Nephron (organoid): Measurements from ENCODE around the gene MTERF1.
A peak's percentile ranks its signal among the peaks of the same experiment; 100 is the strongest.
"Not testable (repeated sequence)": the region's sequence is repeated elsewhere in the genome, so short reads cannot be mapped to it uniquely, and the experiment has no call there.

Experiments used
- H3K27ac Mint-ChIP-seq, 3 experiments: 2 replicates each; pipeline ENCODE4 v1.8.0; 2020; ENCODE audit warnings: mixed read lengths in 3 of 3, mild to moderate bottlenecking in 2 of 3, moderate library complexity in 1 of 3
- H3K27me3 Mint-ChIP-seq: 2 replicates; pipeline ENCODE4 v1.8.0; 2021; ENCODE audit warnings: low read depth, mild to moderate bottlenecking, moderate library complexity, mixed read lengths
- H3K36me3 Mint-ChIP-seq: 2 replicates; pipeline ENCODE4 v1.8.0; 2020; ENCODE audit warnings: low read depth, mixed read lengths
- H3K4me1 Mint-ChIP-seq: 2 replicates; pipeline ENCODE4 v1.8.0; 2020; ENCODE audit warnings: mixed read lengths
- H3K4me3 Mint-ChIP-seq, 3 experiments: 2 replicates each; pipeline ENCODE4 v1.8.0; 2020; ENCODE audit warnings: mild to moderate bottlenecking in 3 of 3, mixed read lengths in 3 of 3, moderate library complexity in 2 of 3
- H3K9me3 Mint-ChIP-seq: 2 replicates; pipeline ENCODE4 v1.8.0; 2020; ENCODE audit warnings: mixed read lengths
- CTCF ChIP-seq, 3 experiments: fragments of 200-600 bp; sonication (generic); IDR thresholded peaks; one replicate each; pipeline ENCODE4 v1.5.0; 2021; ENCODE audit warnings: antibody characterized with exemption in 3 of 3; ENCODE audit not compliant: unreplicated experiment in 3 of 3

The MTERF1 gene

GRCh38 chr7:91887336-91888213 lies 7.1 kb upstream of the MTERF1 start:
- not testable (repeated sequence) for H3K4me3 Mint-ChIP-seq, H3K36me3 Mint-ChIP-seq, H3K27ac Mint-ChIP-seq, H3K27me3 Mint-ChIP-seq
- Mint-ChIP-seq H3K9me3 (peaks cover 24% of the 10 kb centered on the region), H3K4me1 (peaks cover 20% of the 10 kb centered on the region)

- Mint-ChIP-seq H3K27ac (peak overlapping the region; percentile 62 to 74 (median 68)), H3K9me3 (peaks cover 11% of the 10 kb centered on the region), H3K27me3 (no peaks in the 10 kb centered on the region), H3K4me3 (peak overlapping the region; percentile 9 to 84 (median 68)), H3K4me1 (peaks cover 31% of the 10 kb centered on the region), H3K36me3 (no peaks in the 10 kb centered on the region)
- TF ChIP-seq CTCF (IDR thresholded peaks at IDR 0.05; ENCODE audit: unreplicated experiment in 3 of 3) = no peak
Measured at GRCh38 chr7:91883676-91884362, 3.3 kb upstream of the MTERF1 start.

GRCh38 chr7:91880016-91880412 lies 488 bp downstream of the MTERF1 start:
- peaks cover 3% of the 10 kb centered on the region for H3K9me3 Mint-ChIP-seq
- peaks cover 14% of the 10 kb centered on the region for H3K36me3 Mint-ChIP-seq
- H3K27me3 Mint-ChIP-seq = no peaks in the 10 kb centered on the region
- no peak for TF ChIP-seq CTCF (IDR thresholded peaks at IDR 0.05; ENCODE audit: unreplicated experiment in 3 of 3)
- peak overlapping the region; percentile 73 to 87 (median 87) for H3K27ac Mint-ChIP-seq
- peak overlapping the region; percentile 92 to 98 (median 96) for H3K4me3 Mint-ChIP-seq
- peaks cover 43% of the 10 kb centered on the region for H3K4me1 Mint-ChIP-seq

- H3K4me1 Mint-ChIP-seq = peaks cover 30% of the 10 kb centered on the region
- H3K27ac Mint-ChIP-seq = no peak overlapping the region
- H3K4me3 Mint-ChIP-seq = peak overlapping the region in 2 of 3 experiments; percentile 13 to 42
- no peaks in the 10 kb centered on the region for H3K27me3 Mint-ChIP-seq
- TF ChIP-seq CTCF (IDR thresholded peaks at IDR 0.05; ENCODE audit: unreplicated experiment in 3 of 3) = peak in 1 of 3 experiments; percentile 18
- H3K36me3 Mint-ChIP-seq = peaks cover 22% of the 10 kb centered on the region
- no peaks in the 10 kb centered on the region for H3K9me3 Mint-ChIP-seq
Measured at GRCh38 chr7:91876391-91877133, 3.9 kb downstream of the MTERF1 start.

- H3K4me3 Mint-ChIP-seq = no peak overlapping the region
- H3K27me3 Mint-ChIP-seq = no peaks in the 10 kb centered on the region
- peaks cover 22% of the 10 kb centered on the region for H3K36me3 Mint-ChIP-seq
- H3K4me1 Mint-ChIP-seq = peaks cover 30% of the 10 kb centered on the region
- H3K27ac Mint-ChIP-seq = no peak overlapping the region
- no peak for TF ChIP-seq CTCF (IDR thresholded peaks at IDR 0.05; ENCODE audit: unreplicated experiment in 3 of 3)
- no peaks in the 10 kb centered on the region for H3K9me3 Mint-ChIP-seq
Measured at GRCh38 chr7:91875851-91876250, 4.7 kb downstream of the MTERF1 start.

- no peak for TF ChIP-seq CTCF (IDR thresholded peaks at IDR 0.05; ENCODE audit: unreplicated experiment in 3 of 3)
- Mint-ChIP-seq H3K36me3 (peaks cover 22% of the 10 kb centered on the region), H3K4me1 (peaks cover 11% of the 10 kb centered on the region), H3K27ac (no peak overlapping the region), H3K9me3 (no peaks in the 10 kb centered on the region), H3K27me3 (no peaks in the 10 kb centered on the region), H3K4me3 (no peak overlapping the region)
Measured at GRCh38 chr7:91872928-91873327, 7.6 kb downstream of the MTERF1 start.
